HEK293 (cell line): Measurements from ENCODE around the gene IL3.

Experiments used
- CTCF ChIA-PET: fragments of 350-600 bp; formaldehyde crosslinking; extraction: SDS; loops from one replicate; lab custom pipeline; 2021; ENCODE audit warnings: antibody characterized with exemption; lab: Yijun Ruan, JAX
- POLR2A ChIA-PET: fragments of 300-600 bp; formaldehyde crosslinking; extraction: SDS; loops from one replicate; lab custom pipeline; 2020; ENCODE audit warnings: antibody characterized with exemption, inconsistent platforms; lab: Yijun Ruan, JAX
- H3K27ac ChIP-seq: fragments of 200-500 bp; sonication (Bioruptor generic); 2 replicates; pipeline ENCODE4 v1.5.1; 2014; ENCODE audit warnings: low read depth, low read length, control low read depth, inconsistent platforms; ENCODE audit errors: extremely low read depth
- H3K36me3 ChIP-seq, 2 experiments: fragments of 200-500 bp in 1 of 2; sonication (Bioruptor generic) in 1 of 2; 1 replicate in 1 of 2; 2 replicates in 1 of 2; pipeline ENCODE4 v1.5.1; 2014 to 2017; ENCODE audit warnings: inconsistent platforms in 2 of 2, low read length in 2 of 2; ENCODE audit not compliant: control insufficient read depth in 2 of 2, insufficient read depth in 1 of 2
- H3K4me1 ChIP-seq: fragments of 200-500 bp; sonication (Bioruptor generic); 2 replicates; pipeline ENCODE4 v1.5.1; 2014; ENCODE audit warnings: mild to moderate bottlenecking, low read length, inconsistent platforms; ENCODE audit not compliant: control insufficient read depth, insufficient read depth
- H3K4me3 ChIP-seq: 2 replicates; pipeline ENCODE4 v1.5.1; 2011; ENCODE audit warnings: low read depth, mild to moderate bottlenecking, control low read depth, low read length, moderate library complexity
- H3K9me3 ChIP-seq: fragments of 200-500 bp; sonication (Bioruptor generic); 2 replicates; pipeline ENCODE4 v1.5.1; 2014; ENCODE audit warnings: low read depth, low read length, inconsistent platforms; ENCODE audit not compliant: control insufficient read depth, insufficient read depth
- HOXC10 ChIP-seq: sonication (generic); formaldehyde crosslinking; IDR thresholded peaks from 2 replicates; pipeline ENCODE4 v1.8.1; 2023; ENCODE audit warnings: mild to moderate bottlenecking, missing genetic modification reagents
- IKZF3 ChIP-seq: fragments of 450-650 bp; IDR thresholded peaks from 2 replicates; pipeline ENCODE4 v1.5.0; 2018; ENCODE audit warnings: missing biosample characterization, mild to moderate bottlenecking, missing genetic modification characterization, moderate library complexity
- OVOL3 ChIP-seq: fragments of 450-650 bp; formaldehyde crosslinking; IDR thresholded peaks from 2 replicates; pipeline ENCODE4 v1.5.1; 2016; ENCODE audit warnings: missing biosample characterization, missing genetic modification characterization
- PBX3 ChIP-seq: sonication (generic); formaldehyde crosslinking; IDR thresholded peaks from 2 replicates; pipeline ENCODE4 v1.8.1; 2022; ENCODE audit warnings: mild to moderate bottlenecking, moderate library complexity, missing genetic modification reagents
- ZBTB10 ChIP-seq: fragments of 450-650 bp; formaldehyde crosslinking; IDR thresholded peaks from 2 replicates; pipeline ENCODE4 v1.5.1; 2016; ENCODE audit warnings: missing biosample characterization, missing genetic modification characterization
- ZBTB17 ChIP-seq: fragments of 450-650 bp; formaldehyde crosslinking; IDR thresholded peaks from 2 replicates; pipeline ENCODE4 v1.5.1; 2016; ENCODE audit warnings: missing biosample characterization, missing genetic modification characterization
- ZFP41 ChIP-seq: fragments of 450-650 bp; formaldehyde crosslinking; IDR thresholded peaks from 2 replicates; pipeline ENCODE4 v1.5.1; 2016; ENCODE audit warnings: missing biosample characterization, missing genetic modification characterization, borderline replicate concordance
- ZNF132 ChIP-seq: fragments of 450-650 bp; formaldehyde crosslinking; IDR thresholded peaks from 2 replicates; pipeline ENCODE4 v1.5.1; 2017; ENCODE audit warnings: missing biosample characterization, missing genetic modification characterization, borderline replicate concordance
- ZNF157 ChIP-seq: fragments of 450-650 bp; formaldehyde crosslinking; IDR thresholded peaks from 2 replicates; pipeline ENCODE4 v1.5.1; 2016; ENCODE audit warnings: missing biosample characterization, missing genetic modification characterization
- ZNF2 ChIP-seq: fragments of 450-650 bp; formaldehyde crosslinking; IDR thresholded peaks from 2 replicates; pipeline ENCODE4 v1.5.1; 2016; ENCODE audit warnings: missing biosample characterization, missing genetic modification characterization
- ZNF24 ChIP-seq: fragments of 450-650 bp; formaldehyde crosslinking; IDR thresholded peaks from 2 replicates; pipeline ENCODE4 v1.5.1; 2016; ENCODE audit warnings: missing biosample characterization, missing genetic modification characterization
- ZNF266 ChIP-seq: fragments of 450-650 bp; formaldehyde crosslinking; IDR thresholded peaks from 2 replicates; pipeline ENCODE4 v1.5.1; 2016; ENCODE audit warnings: missing biosample characterization, missing genetic modification characterization, low read depth
- ZNF629 ChIP-seq: fragments of 450-650 bp; formaldehyde crosslinking; IDR thresholded peaks from 2 replicates; pipeline ENCODE4 v1.5.1; 2017; ENCODE audit warnings: missing biosample characterization, missing genetic modification characterization
- ZNF76 ChIP-seq: fragments of 450-650 bp; formaldehyde crosslinking; IDR thresholded peaks from 2 replicates; pipeline ENCODE4; 2016; ENCODE audit warnings: low read depth, missing biosample characterization, missing genetic modification characterization, borderline replicate concordance
- ZNF777 ChIP-seq: fragments of 450-650 bp; formaldehyde crosslinking; IDR thresholded peaks from 2 replicates; pipeline ENCODE4 v1.5.1; 2017; ENCODE audit warnings: missing biosample characterization, missing genetic modification characterization, borderline replicate concordance
- ZNF830 ChIP-seq: fragments of 450-650 bp; IDR thresholded peaks from 2 replicates; pipeline ENCODE4 v1.5.0; 2018; ENCODE audit warnings: missing biosample characterization, missing genetic modification characterization, low read depth, mild to moderate bottlenecking, moderate library complexity
- ZNF837 ChIP-seq: fragments of 450-650 bp; formaldehyde crosslinking; IDR thresholded peaks from 2 replicates; pipeline ENCODE4 v1.5.1; 2016; ENCODE audit warnings: missing biosample characterization, missing genetic modification characterization
- TF ChIP-seq, protein P1 (sequence below): fragments of 450-650 bp; formaldehyde crosslinking; IDR thresholded peaks from 2 replicates; pipeline ENCODE4 v1.5.1; 2016; ENCODE audit warnings: missing biosample characterization, missing genetic modification characterization
- TF ChIP-seq, protein P2 (sequence below): fragments of 450-650 bp; formaldehyde crosslinking; IDR thresholded peaks from 2 replicates; pipeline ENCODE4 v1.5.1; 2016; ENCODE audit warnings: missing biosample characterization, missing genetic modification characterization, low read depth
- TF ChIP-seq, protein P3 (sequence below): fragments of 450-650 bp; formaldehyde crosslinking; IDR thresholded peaks from 2 replicates; pipeline ENCODE4 v1.5.1; 2016; ENCODE audit warnings: missing biosample characterization, missing genetic modification characterization, borderline replicate concordance

IL3 gene

GRCh38 chr5:132060501-132061161 lies at the start of gene IL3:
Gene IL3 (plus strand): TSS chr5:132060655. CDS start chr5:132060707, 52 bp downstream.
- no peaks in the 10 kb centered on the region for H3K9me3 ChIP-seq
- ChIA-PET POLR2A (no interaction called here), CTCF (interaction anchor here (0.6 to 5.0 kb wide), 6 partner anchors 120 to 638 kb away, joined by 3 to 42 read pairs (median 3); no protein-coding TSS in a partner anchor)
- H3K27ac ChIP-seq, result no peak within 1 kb of the TSS
- no peak within 1 kb of the TSS for H3K4me3 ChIP-seq
- H3K36me3 ChIP-seq, result no peaks in the 10 kb centered on the region
- TF ChIP-seq, protein P1, sequence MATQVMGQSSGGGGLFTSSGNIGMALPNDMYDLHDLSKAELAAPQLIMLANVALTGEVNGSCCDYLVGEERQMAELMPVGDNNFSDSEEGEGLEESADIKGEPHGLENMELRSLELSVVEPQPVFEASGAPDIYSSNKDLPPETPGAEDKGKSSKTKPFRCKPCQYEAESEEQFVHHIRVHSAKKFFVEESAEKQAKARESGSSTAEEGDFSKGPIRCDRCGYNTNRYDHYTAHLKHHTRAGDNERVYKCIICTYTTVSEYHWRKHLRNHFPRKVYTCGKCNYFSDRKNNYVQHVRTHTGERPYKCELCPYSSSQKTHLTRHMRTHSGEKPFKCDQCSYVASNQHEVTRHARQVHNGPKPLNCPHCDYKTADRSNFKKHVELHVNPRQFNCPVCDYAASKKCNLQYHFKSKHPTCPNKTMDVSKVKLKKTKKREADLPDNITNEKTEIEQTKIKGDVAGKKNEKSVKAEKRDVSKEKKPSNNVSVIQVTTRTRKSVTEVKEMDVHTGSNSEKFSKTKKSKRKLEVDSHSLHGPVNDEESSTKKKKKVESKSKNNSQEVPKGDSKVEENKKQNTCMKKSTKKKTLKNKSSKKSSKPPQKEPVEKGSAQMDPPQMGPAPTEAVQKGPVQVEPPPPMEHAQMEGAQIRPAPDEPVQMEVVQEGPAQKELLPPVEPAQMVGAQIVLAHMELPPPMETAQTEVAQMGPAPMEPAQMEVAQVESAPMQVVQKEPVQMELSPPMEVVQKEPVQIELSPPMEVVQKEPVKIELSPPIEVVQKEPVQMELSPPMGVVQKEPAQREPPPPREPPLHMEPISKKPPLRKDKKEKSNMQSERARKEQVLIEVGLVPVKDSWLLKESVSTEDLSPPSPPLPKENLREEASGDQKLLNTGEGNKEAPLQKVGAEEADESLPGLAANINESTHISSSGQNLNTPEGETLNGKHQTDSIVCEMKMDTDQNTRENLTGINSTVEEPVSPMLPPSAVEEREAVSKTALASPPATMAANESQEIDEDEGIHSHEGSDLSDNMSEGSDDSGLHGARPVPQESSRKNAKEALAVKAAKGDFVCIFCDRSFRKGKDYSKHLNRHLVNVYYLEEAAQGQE (tag by site-specific recombination), result no peak
- TF ChIP-seq ZNF837 (tag by site-specific recombination) (no peak), OVOL3 (tag by site-specific recombination) (no peak), ZBTB10 (no peak), HOXC10 (CRISPR knock-in tag) (no peak), IKZF3 (tag by site-specific recombination) (no peak), ZNF132 (tag by site-specific recombination) (no peak), ZNF830 (no peak), ZNF777 (no peak), ZNF629 (no peak), ZNF266 (tag by site-specific recombination) (no peak), ZBTB17 (no peak), ZNF2 (tag by site-specific recombination) (no peak), ZNF76 (tag by site-specific recombination) (no peak), PBX3 (CRISPR knock-in tag) (no peak), ZNF157 (no peak), ZNF24 (tag by site-specific recombination) (no peak), ZFP41 (no peak)
- TF ChIP-seq, protein P2, sequence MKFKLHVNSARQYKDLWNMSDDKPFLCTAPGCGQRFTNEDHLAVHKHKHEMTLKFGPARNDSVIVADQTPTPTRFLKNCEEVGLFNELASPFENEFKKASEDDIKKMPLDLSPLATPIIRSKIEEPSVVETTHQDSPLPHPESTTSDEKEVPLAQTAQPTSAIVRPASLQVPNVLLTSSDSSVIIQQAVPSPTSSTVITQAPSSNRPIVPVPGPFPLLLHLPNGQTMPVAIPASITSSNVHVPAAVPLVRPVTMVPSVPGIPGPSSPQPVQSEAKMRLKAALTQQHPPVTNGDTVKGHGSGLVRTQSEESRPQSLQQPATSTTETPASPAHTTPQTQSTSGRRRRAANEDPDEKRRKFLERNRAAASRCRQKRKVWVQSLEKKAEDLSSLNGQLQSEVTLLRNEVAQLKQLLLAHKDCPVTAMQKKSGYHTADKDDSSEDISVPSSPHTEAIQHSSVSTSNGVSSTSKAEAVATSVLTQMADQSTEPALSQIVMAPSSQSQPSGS (tag by site-specific recombination), result no peak
- TF ChIP-seq, protein P3, sequence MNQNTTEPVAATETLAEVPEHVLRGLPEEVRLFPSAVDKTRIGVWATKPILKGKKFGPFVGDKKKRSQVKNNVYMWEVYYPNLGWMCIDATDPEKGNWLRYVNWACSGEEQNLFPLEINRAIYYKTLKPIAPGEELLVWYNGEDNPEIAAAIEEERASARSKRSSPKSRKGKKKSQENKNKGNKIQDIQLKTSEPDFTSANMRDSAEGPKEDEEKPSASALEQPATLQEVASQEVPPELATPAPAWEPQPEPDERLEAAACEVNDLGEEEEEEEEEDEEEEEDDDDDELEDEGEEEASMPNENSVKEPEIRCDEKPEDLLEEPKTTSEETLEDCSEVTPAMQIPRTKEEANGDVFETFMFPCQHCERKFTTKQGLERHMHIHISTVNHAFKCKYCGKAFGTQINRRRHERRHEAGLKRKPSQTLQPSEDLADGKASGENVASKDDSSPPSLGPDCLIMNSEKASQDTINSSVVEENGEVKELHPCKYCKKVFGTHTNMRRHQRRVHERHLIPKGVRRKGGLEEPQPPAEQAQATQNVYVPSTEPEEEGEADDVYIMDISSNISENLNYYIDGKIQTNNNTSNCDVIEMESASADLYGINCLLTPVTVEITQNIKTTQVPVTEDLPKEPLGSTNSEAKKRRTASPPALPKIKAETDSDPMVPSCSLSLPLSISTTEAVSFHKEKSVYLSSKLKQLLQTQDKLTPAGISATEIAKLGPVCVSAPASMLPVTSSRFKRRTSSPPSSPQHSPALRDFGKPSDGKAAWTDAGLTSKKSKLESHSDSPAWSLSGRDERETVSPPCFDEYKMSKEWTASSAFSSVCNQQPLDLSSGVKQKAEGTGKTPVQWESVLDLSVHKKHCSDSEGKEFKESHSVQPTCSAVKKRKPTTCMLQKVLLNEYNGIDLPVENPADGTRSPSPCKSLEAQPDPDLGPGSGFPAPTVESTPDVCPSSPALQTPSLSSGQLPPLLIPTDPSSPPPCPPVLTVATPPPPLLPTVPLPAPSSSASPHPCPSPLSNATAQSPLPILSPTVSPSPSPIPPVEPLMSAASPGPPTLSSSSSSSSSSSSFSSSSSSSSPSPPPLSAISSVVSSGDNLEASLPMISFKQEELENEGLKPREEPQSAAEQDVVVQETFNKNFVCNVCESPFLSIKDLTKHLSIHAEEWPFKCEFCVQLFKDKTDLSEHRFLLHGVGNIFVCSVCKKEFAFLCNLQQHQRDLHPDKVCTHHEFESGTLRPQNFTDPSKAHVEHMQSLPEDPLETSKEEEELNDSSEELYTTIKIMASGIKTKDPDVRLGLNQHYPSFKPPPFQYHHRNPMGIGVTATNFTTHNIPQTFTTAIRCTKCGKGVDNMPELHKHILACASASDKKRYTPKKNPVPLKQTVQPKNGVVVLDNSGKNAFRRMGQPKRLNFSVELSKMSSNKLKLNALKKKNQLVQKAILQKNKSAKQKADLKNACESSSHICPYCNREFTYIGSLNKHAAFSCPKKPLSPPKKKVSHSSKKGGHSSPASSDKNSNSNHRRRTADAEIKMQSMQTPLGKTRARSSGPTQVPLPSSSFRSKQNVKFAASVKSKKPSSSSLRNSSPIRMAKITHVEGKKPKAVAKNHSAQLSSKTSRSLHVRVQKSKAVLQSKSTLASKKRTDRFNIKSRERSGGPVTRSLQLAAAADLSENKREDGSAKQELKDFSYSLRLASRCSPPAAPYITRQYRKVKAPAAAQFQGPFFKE (tag by site-specific recombination), result no peak
- no peaks in the 10 kb centered on the region for H3K4me1 ChIP-seq
